ENCODE data around the gene COL18A1.

DNA sequence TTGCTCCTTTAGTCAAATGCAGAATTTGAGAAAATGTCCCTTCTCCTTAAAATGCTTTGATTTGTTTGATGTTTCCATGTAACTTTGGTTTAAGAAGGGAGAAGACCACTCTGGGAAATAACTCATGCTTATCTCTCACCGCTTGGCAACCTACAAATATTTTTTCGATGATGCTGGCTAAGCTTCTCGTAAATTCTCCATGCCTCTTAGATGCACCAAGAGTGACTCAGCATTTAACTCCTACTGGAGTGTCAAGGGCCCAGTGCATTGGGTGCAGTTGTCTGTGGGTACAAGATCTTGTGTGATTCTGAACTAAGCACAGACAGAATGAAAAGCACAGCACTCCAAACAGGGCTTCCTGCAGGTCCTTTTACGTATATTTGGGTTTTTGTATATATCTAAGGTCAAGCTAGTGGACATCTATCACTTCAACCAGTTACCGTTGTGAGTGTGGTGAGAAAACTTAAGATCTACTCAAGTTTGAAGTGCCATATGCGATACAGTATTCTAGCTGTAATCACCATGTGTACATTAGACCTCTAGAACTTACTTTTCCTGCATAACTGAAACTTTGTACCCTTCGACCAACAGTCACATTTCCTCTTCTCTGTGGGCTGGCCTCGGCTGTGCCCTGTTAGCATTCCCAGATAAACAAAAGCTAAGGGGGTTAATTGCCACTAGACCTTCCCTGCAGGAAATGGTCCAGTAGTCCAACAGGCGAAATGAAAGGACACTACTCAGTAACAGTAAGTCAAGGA is 55.8 kb downstream of the COL18A1 start:
- TF ChIP-seq, protein P1, sequence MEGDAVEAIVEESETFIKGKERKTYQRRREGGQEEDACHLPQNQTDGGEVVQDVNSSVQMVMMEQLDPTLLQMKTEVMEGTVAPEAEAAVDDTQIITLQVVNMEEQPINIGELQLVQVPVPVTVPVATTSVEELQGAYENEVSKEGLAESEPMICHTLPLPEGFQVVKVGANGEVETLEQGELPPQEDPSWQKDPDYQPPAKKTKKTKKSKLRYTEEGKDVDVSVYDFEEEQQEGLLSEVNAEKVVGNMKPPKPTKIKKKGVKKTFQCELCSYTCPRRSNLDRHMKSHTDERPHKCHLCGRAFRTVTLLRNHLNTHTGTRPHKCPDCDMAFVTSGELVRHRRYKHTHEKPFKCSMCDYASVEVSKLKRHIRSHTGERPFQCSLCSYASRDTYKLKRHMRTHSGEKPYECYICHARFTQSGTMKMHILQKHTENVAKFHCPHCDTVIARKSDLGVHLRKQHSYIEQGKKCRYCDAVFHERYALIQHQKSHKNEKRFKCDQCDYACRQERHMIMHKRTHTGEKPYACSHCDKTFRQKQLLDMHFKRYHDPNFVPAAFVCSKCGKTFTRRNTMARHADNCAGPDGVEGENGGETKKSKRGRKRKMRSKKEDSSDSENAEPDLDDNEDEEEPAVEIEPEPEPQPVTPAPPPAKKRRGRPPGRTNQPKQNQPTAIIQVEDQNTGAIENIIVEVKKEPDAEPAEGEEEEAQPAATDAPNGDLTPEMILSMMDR (IDR thresholded peaks at IDR 0.05 in 4 of 5, conservative IDR thresholded peaks at IDR 0.05 in 1 of 5), result no peak
- TF ChIP-seq POLR2A (IDR thresholded peaks at IDR 0.05), result no peak
